ENCODE data around the gene CALN1.
"Not testable (repeated sequence)": the region's sequence is repeated elsewhere in the genome, so short reads cannot be mapped to it uniquely, and the experiment has no call there.

Gene CALN1

DNA sequence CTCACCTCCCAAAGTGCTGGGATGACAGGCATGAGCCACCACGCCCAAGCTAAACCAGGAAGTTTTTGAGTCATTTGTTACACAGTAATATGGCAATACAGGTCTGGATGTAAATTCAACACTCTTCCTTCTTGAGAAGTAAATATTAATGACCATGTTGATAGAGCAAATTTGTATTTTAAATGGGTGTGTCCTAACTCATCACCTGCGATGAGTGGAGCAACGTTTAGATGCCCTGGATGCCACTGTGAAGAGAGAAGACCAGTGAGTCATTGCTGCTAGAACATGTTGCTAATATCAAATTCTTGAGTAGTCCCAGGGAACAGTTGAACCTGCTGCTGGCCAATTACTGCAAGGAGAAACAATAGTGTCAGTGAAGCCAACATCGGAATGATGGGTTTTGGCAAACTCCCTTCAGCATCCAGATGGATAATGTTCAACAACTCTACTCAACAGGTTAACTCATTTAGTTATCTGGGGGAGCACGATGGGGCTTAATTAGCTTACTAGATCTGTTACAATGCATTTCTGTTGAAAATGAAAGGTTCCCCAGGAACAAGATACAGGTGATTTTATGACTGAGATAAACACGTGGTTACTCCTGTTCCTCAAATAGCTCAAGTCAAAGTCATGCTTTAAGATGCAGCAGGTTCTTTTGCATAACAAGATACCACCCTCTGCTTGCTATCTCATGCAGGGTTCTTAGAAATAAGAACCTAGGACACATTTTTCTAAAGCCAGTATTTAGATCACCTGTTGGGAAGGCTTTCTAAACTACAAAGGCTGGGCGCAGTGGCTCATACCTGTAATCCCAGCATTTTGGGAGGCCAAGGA lies 146.8 kb downstream of the CALN1 start:
- no peak for DNase-seq

- no peak for DNase-seq
These were observed 151.7 kb downstream of the CALN1 start for GRCh38 chr7:72260406-72260805.

GRCh38 chr7:72258074-72258473 lies 154.1 kb downstream of the CALN1 start:
- no peak for DNase-seq

DNA sequence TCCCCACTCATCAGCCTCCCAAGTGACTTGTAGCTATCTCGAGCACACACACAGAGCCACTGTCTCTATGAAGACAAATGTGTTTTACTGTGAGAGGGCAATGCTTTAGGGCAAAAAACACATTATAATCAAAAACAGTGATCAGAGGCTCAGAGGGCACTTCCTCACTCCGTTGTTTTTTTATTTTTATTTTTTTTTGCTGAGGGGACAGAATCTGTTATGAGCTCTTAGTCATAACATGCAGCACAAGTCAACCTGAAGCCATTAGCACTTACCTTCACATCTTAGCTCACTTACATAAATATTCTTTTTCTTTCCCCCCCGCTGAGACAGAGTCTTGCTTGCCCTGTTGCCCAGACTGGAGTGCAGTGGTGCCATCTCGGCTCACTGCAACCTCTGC lies 157.7 kb downstream of the CALN1 start:
- DNase-seq, result no peak

DNA sequence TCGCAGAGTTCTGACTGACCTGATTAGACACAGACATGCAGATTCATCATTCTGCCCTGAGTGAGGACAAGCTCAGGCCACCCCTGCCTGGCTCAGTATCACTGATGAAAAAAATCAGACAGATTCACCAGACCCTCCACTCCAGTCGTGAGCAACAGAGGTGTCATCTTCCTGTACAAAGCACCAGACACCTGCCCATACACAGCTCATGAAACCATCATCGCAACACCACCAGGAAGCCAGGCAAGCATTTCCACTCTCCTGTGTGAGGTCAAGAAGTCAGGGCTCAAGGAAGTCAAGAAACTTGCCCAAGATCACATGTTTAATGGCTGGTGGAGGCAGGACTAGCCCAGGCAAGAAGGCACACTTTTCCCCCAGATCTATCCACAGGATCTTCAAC lies 163.0 kb downstream of the CALN1 start:
- no peak for DNase-seq

GRCh38 chr7:72244826-72245398 lies 167.2 kb downstream of the CALN1 start:
- DNase-seq, result no peak

GRCh38 chr7:72243329-72243728 lies 168.8 kb downstream of the CALN1 start:
- DNase-seq, result no peak

GRCh38 chr7:72235351-72235750 lies 176.8 kb downstream of the CALN1 start:
- no peak for DNase-seq

- no peak for DNase-seq
These were observed 178.1 kb downstream of the CALN1 start for GRCh38 chr7:72234086-72234485.

DNA sequence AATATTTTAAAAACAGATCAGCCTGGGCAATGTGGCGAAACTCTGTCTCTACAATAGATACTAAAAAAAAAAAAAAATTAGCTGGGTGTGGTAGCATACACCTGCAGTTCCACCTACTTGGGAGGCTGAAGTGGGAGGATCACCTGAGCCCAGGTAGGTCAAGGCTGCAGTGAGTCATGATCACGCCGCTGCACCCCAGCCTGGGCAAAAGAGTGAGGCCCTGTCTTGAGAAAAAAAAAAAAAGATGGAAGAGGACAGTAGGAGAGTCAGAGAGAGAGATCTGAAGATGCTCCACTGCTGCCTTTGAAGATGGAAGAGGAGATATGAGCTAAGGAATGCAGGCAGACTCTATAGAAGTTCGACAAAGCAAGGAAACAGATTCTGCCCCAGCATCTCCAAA lies 181.9 kb downstream of the CALN1 start:
- DNase-seq, result no peak

- no peak for DNase-seq
These were observed 188.8 kb downstream of the CALN1 start for GRCh38 chr7:72223351-72223750.

- no peak for DNase-seq
These were observed 190.0 kb downstream of the CALN1 start for GRCh38 chr7:72222136-72222535.

DNA sequence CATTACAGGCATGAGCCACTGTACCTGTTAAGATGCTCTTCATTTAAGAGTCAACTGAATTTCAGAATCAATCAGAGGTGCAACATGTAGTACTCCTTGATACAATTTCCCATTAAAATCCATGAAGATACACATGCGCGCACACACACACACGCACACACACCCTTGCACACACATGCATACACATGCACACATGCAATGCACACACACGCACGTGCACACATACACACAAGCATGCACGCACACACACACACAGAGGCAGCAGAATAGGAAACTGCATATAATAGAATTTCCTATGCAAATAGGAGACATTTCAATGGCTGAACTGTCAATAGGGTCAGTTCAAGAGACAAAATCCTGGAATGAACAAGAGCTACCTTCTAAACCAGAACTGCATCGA lies 192.6 kb downstream of the CALN1 start:
- no peak for DNase-seq

DNA sequence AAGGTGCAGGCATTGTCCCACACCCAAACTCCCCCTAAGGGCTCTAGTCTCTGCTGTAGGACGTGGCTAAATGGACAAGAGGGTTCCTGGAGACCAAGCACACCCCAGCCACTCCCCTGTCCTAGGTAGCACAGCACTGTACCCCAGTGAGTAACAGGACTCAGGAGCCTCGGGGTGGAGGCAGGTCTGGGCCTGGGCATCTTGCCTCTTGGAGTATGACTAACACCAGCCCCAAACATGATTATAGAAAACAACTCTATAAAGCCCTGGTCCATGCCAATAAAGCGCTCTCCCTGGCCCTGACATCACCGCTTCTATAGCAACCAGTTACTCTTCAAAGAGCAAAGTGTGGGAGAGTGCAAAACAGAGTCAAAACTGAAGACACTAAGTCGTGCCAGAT lies 195.0 kb downstream of the CALN1 start:
- DNase-seq, result no peak

- DNase-seq, result no peak
These were observed 198.4 kb downstream of the CALN1 start for GRCh38 chr7:72213769-72214168.

DNA sequence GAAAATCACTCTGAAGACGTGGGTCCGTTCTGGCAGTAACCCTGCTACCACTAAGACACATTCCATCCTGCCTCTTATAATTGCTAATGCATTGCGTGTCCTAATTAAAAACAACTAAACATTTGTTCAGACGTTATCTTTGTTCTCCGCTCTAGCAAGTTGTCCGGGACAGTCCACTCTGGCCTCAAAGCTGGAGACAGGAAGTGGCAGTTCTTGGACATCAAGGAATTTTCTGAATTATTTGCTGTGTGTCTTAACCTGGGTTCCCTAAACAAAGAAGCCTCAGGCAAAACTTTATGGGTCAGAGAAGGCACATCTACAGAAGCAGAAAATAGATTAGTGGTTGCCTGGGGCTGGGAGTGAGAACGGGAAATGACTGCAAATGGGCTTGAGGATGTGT lies 199.1 kb downstream of the CALN1 start:
- DNase-seq, result no peak

DNA sequence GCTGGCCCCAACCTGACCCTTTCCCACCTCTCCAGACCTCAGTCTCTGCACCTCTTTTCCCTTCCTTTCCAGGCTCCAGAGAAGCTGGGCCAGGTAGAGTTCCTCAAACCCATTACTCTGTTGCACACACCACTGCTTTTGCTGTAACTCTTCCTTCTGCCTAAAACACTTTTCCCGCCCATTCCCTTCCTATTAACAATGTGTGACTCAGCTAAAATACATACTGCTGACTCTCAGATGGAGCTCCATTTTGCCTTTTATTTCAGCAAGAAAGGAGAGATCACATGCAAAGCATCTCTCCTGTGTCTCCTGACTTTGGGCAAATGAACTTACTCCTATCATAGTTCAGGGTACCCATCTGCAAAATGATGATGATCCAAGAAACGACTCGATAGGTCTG lies 201.0 kb downstream of the CALN1 start:
- DNase-seq, result no peak

GRCh38 chr7:72209006-72209405 lies 203.1 kb downstream of the CALN1 start:
- DNase-seq, result not testable (repeated sequence)

DNA sequence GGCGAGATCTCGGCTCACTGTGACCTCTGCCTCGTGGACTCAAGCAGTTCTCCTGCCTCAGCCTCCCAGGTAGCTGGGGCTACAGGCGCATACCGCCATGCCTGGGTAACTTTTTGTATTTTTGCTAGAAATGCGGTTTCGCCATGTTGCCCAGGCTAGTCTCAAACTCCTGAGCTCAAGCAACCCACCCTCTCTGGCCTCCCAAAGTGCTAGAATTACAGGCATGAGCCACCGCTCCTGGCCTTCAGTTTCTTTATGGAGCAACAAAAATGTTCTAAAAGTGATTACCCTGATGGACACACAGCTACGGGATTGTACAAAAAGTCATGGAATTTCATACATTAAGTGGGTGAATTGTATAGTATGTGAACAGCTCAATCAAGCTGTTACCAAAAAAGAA lies 216.0 kb downstream of the CALN1 start:
- DNase-seq, result no peak

- no peak for DNase-seq
These were observed 221.2 kb downstream of the CALN1 start for GRCh38 chr7:72190919-72191318.

- no peak for DNase-seq
These were observed 222.0 kb downstream of the CALN1 start for GRCh38 chr7:72190146-72190545.

DNA sequence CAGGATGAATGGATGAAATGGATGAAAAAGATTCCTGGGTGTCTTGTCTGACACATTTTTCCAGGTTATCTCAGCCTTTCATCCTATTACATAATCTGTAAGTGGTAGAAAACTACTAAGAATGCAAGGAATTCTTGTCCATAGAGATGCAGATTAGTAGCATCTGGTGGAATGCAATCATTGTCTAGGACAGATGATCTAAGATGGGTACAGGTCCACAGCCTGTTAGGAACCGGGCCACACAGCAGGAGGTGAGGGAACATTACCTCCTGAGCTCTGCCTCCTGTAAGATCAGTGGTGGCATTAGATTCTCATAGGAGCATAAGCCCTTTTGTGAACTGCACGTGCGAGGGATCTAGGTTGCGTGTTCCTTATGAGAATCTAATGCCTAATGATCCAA lies 225.0 kb downstream of the CALN1 start:
- DNase-seq, result no peak

DNA sequence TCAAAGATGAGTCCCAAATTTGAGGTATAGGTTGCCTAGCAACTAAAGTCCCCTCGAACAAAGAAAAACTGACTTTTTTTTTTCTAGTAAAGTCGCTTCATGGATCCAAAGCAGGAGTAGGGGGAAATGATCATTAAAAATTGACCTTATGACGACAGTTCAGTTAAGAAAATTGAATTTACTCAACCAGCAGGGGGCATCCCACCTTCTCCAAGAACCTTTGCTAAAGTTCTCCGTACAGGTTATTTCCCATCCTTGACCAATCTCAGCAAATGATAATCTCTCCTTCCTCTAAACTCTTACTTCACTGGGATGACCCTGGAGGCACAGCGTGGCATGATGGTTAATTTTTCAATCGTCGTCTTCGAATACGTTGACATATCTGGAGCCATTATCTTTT lies 228.3 kb downstream of the CALN1 start:
- DNase-seq, result no peak

DNA sequence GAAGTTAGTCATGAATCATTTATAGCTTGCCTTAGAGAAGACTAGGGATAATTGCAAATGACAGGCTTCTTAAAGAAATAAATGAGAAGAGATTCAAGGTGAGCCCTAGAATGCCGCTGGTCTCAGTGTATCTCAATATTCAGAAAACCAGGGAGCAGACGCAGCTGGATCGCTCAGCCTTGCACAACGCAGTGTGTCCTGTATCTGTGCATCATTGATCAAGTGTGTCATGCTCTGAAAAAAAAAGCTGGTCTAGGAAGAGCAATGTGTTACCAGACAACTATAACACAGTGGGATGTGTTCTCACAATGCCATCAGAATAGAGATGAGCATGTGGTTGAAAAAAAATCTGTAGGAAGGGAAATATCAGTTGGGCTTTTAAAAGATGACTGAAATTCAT lies 230.1 kb downstream of the CALN1 start:
- DNase-seq, result no peak

GRCh38 chr7:72176875-72177274 lies 235.3 kb downstream of the CALN1 start:
- DNase-seq, result no peak
